Activated CD4-positive, alpha-beta T cell treated with anti-CD3 and anti-CD28 coated beads for 24 hours (primary cell): ENCODE results near the gene CLDN17.

Experiments used
- DNase-seq, 2 donors: peaks; one replicate each; pipeline ENCODE4 v3.0.0-alpha.2; 2020; ENCODE audit warnings: low read depth in 2 of 2

CLDN17 gene

DNA sequence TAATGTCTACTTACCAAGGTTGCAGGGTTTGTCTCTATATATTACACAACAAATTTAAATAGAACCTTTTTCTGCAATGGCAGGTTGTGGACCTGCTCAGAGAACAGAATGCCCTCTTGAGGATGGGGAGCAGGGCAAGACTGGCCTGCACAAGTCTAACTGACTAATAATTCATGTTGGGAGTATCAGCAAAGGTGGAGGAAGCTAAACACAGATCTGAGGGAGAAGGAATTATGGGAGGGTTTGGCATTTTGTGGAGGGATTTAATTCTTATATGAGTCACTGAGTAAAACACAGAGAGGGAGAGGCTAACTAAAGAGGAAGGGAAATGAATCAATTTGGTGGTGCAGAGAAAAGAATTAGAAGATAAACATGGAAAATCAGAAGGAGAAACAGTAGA is 40.0 kb downstream of the CLDN17 start:
- no peak for DNase-seq

DNA sequence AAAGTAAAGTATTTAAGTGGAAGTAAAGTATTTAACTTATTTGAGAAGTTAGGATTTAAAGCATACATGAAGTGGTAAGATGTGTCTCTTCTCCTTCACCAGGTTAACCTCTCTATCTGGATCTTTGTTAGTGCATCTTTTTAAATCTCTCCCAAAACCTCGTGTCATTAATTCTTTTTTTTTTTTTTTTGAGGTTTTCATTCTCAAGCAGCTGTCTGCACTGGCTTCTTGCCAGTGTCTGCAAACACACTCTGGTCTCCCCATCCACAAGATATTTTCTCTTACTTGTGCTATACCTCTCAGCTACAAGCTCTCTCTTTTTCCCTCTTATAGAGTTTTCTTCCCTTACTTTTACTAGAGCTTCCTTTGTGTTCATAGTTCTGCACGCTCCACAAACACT is 49.0 kb downstream of the CLDN17 start:
- no peak for DNase-seq

DNA sequence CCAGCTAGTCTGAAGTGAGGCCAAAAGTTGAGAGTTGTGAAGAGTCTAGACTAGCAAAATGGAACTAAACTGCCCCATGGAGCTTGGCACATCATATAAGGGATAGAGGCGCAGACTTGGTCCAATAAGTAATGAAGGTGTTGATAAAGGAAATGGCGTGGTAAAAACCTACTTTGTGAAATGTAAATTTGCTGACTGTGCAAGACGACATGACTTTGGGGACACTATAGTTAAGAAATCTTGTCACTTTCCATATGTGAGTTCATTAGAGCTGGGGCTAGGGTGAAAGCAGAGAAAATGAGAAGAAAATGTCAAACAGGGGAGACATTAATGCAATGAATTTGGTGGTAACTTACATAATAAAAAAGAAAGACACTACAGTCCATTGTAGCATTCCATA is 50.1 kb downstream of the CLDN17 start:
- no peak for DNase-seq
